Calu3 (cell line): ENCODE results near the gene APEH. TPM values are rescaled to one million over a fixed set of nuclear protein-coding genes. Genes with fewer than 3 reads are reported as not detected.

ENCODE experiments used
- BruUV-seq: library from RNA; stranded (reverse); fragments of 400-500 nt; replicated peaks from 2 replicates; lab custom pipeline; 2021; lab: Mats Ljungman, UMichigan
- CTCF ChIA-PET: fragments of 300-600 bp; sonication (Branson Sonifier 250); formaldehyde crosslinking; loops from one replicate; lab custom pipeline; 2022; ENCODE audit warnings: antibody characterized with exemption; lab: Charles Lee
- DNase-seq: peaks from one replicate; pipeline ENCODE4 v3.0.0; 2022
- H3K27ac Mint-ChIP-seq: one replicate; pipeline ENCODE4 v1.8.0; 2022; ENCODE audit warnings: mixed read lengths; ENCODE audit not compliant: unreplicated experiment
- H3K27me3 Mint-ChIP-seq: one replicate; pipeline ENCODE4 v1.8.0; 2022; ENCODE audit warnings: mixed read lengths; ENCODE audit not compliant: unreplicated experiment
- H3K36me3 Mint-ChIP-seq: one replicate; pipeline ENCODE4 v1.8.0; 2022; ENCODE audit warnings: mild to moderate bottlenecking, moderate library complexity, mixed read lengths; ENCODE audit not compliant: insufficient read depth, unreplicated experiment
- H3K4me1 Mint-ChIP-seq: one replicate; pipeline ENCODE4 v1.8.0; 2022; ENCODE audit warnings: mild to moderate bottlenecking, low read depth, mixed read lengths; ENCODE audit not compliant: unreplicated experiment
- H3K4me3 Mint-ChIP-seq: one replicate; pipeline ENCODE4 v1.8.0; 2022; ENCODE audit warnings: mild to moderate bottlenecking, low read depth, moderate library complexity, mixed read lengths; ENCODE audit not compliant: unreplicated experiment
- H3K9me3 Mint-ChIP-seq: one replicate; pipeline ENCODE4 v1.8.0; 2022; ENCODE audit warnings: low read depth, mixed read lengths; ENCODE audit not compliant: unreplicated experiment
- CTCF ChIP-seq: fragments of 200-600 bp; IDR thresholded peaks from one replicate; pipeline ENCODE4 v1.8.0; 2022; ENCODE audit warnings: antibody characterized with exemption; ENCODE audit not compliant: unreplicated experiment
- intact Hi-C: fragments of 100-400 bp; cut with micrococcal nuclease; formaldehyde crosslinking; loops from one replicate; pipeline ENCODE4 v1.10.0; 2022; ENCODE audit not compliant: unreplicated experiment
- total RNA-seq: library from RNA; stranded (reverse); gene quantifications from 2 replicates; pipeline ENCODE4 v1.2.3, GENCODE V29; 2022

APEH gene
- total RNA-seq, 1 experiment from 2014 or later = 187 TPM

- CTCF ChIA-PET = no interaction called here
- no peak for DNase-seq
- BruUV-seq = no TSS peak
- Mint-ChIP-seq H3K36me3 (peaks cover 14% of the 10 kb centered on the region), H3K9me3 (no peaks in the 10 kb centered on the region), H3K4me1 (no peaks in the 10 kb centered on the region), H3K27me3 (no peaks in the 10 kb centered on the region), H3K4me3 (no peak overlapping the region), H3K27ac (no peak overlapping the region)
- intact Hi-C loops = loop anchor here (2.0 kb wide), 1 partner anchor 136 kb away; no protein-coding TSS in a partner anchor
- TF ChIP-seq CTCF = no peak
Measured at GRCh38 chr3:49702672-49703071, 28.5 kb downstream of the APEH start.

GRCh38 chr3:49703443-49703927 lies 29.3 kb downstream of the APEH start:
- no peaks in the 10 kb centered on the region for H3K27me3 Mint-ChIP-seq
- intact Hi-C loops = loop anchor here (2.0 kb wide), 1 partner anchor 135 kb away; no protein-coding TSS in a partner anchor
- no peaks in the 10 kb centered on the region for H3K4me1 Mint-ChIP-seq
- H3K9me3 Mint-ChIP-seq = no peaks in the 10 kb centered on the region
- BruUV-seq = no TSS peak
- no peak overlapping the region for H3K4me3 Mint-ChIP-seq
- no peak overlapping the region for H3K27ac Mint-ChIP-seq
- CTCF ChIA-PET = interaction anchor here (1.8 kb wide), 1 partner anchor 135 kb away, joined by 11 read pairs; no protein-coding TSS in a partner anchor
- peak; percentile 84 for TF ChIP-seq CTCF
- DNase-seq = peak; percentile 68
- peaks cover 18% of the 10 kb centered on the region for H3K36me3 Mint-ChIP-seq

- TF ChIP-seq CTCF = no peak
- H3K36me3 Mint-ChIP-seq = peaks cover 18% of the 10 kb centered on the region
- no peak overlapping the region for H3K4me3 Mint-ChIP-seq
- no TSS peak for BruUV-seq
- CTCF ChIA-PET = interaction anchor here (1.8 kb wide), 1 partner anchor 135 kb away, joined by 11 read pairs; no protein-coding TSS in a partner anchor
- no peaks in the 10 kb centered on the region for H3K9me3 Mint-ChIP-seq
- DNase-seq = no peak
- no peaks in the 10 kb centered on the region for H3K27me3 Mint-ChIP-seq
- no peak overlapping the region for H3K27ac Mint-ChIP-seq
- H3K4me1 Mint-ChIP-seq = no peaks in the 10 kb centered on the region
- intact Hi-C loops = loop anchor here (2.0 kb wide), 1 partner anchor 135 kb away; no protein-coding TSS in a partner anchor
Measured at GRCh38 chr3:49703956-49704355, 29.8 kb downstream of the APEH start.

- Mint-ChIP-seq H3K4me3 (no peak overlapping the region), H3K9me3 (no peaks in the 10 kb centered on the region), H3K36me3 (peaks cover 18% of the 10 kb centered on the region), H3K4me1 (no peaks in the 10 kb centered on the region), H3K27me3 (no peaks in the 10 kb centered on the region), H3K27ac (no peak overlapping the region)
- no TSS peak for BruUV-seq
- intact Hi-C loops = no loop called here
- DNase-seq = no peak
- no peak for TF ChIP-seq CTCF
- CTCF ChIA-PET = interaction anchor here (1.8 kb wide), 1 partner anchor 134 kb away, joined by 11 read pairs; no protein-coding TSS in a partner anchor
Measured at GRCh38 chr3:49704629-49705028, 30.5 kb downstream of the APEH start.
